ENCODE measurements around the gene NFATC2.

GRCh38 chr20:51416532-51417249 is 125.8 kb downstream of the NFATC2 start:
- TF ChIP-seq EZH2phosphoT487 (conservative IDR thresholded peaks at IDR 0.05; ENCODE audit: low read length), result no peak
- TF ChIP-seq CTCF (IDR thresholded peaks at IDR 0.05; ENCODE audit: insufficient read depth, low read length, poor library complexity, severe bottlenecking), result no peak

All from SU-DHL-6 (cell line).